ENCODE measurements around the gene KIF18B.

KIF18B gene

GRCh38 chr17:44919885-44920564, 27.5 kb downstream of the KIF18B start:
- no peaks in the 10 kb centered on the region for H3K9me3 Mint-ChIP-seq
- peaks cover 71% of the 10 kb centered on the region for H3K27me3 Mint-ChIP-seq
- peak; percentile 90 for ATAC-seq
- H3K36me3 Mint-ChIP-seq, result no peaks in the 10 kb centered on the region
- peak overlapping the region; percentile 32 for H3K27ac Mint-ChIP-seq
- peaks cover 22% of the 10 kb centered on the region for H3K4me1 Mint-ChIP-seq
- H3K4me3 Mint-ChIP-seq, result no peak overlapping the region

GRCh38 chr17:44919411-44919810, 28.2 kb downstream of the KIF18B start:
- Mint-ChIP-seq H3K4me3 (no peak overlapping the region), H3K27me3 (peaks cover 77% of the 10 kb centered on the region), H3K4me1 (peaks cover 22% of the 10 kb centered on the region), H3K9me3 (no peaks in the 10 kb centered on the region), H3K36me3 (no peaks in the 10 kb centered on the region), H3K27ac (peak overlapping the region; percentile 32)
- ATAC-seq, result no peak

- H3K27me3 Mint-ChIP-seq, result peaks cover 77% of the 10 kb centered on the region
- no peak overlapping the region for H3K27ac Mint-ChIP-seq
- H3K36me3 Mint-ChIP-seq, result no peaks in the 10 kb centered on the region
- H3K4me3 Mint-ChIP-seq, result no peak overlapping the region
- H3K4me1 Mint-ChIP-seq, result peaks cover 28% of the 10 kb centered on the region
- no peak for ATAC-seq
- no peaks in the 10 kb centered on the region for H3K9me3 Mint-ChIP-seq
Observed at GRCh38 chr17:44918006-44918405, 29.6 kb downstream of the KIF18B start.

GRCh38 chr17:44917456-44917855, 30.1 kb downstream of the KIF18B start:
- ATAC-seq, result no peak
- peaks cover 28% of the 10 kb centered on the region for H3K4me1 Mint-ChIP-seq
- H3K27me3 Mint-ChIP-seq, result peaks cover 77% of the 10 kb centered on the region
- no peaks in the 10 kb centered on the region for H3K9me3 Mint-ChIP-seq
- no peak overlapping the region for H3K4me3 Mint-ChIP-seq
- no peaks in the 10 kb centered on the region for H3K36me3 Mint-ChIP-seq
- H3K27ac Mint-ChIP-seq, result no peak overlapping the region

- Mint-ChIP-seq H3K27ac (no peak overlapping the region), H3K27me3 (peaks cover 77% of the 10 kb centered on the region), H3K4me3 (no peak overlapping the region), H3K36me3 (no peaks in the 10 kb centered on the region), H3K9me3 (no peaks in the 10 kb centered on the region), H3K4me1 (peaks cover 28% of the 10 kb centered on the region)
- ATAC-seq, result no peak
Observed at GRCh38 chr17:44916781-44917241, 30.8 kb downstream of the KIF18B start.

GRCh38 chr17:44915862-44916780, 31.5 kb downstream of the KIF18B start:
- peaks cover 76% of the 10 kb centered on the region for H3K27me3 Mint-ChIP-seq
- H3K36me3 Mint-ChIP-seq, result no peaks in the 10 kb centered on the region
- ATAC-seq, result no peak
- H3K27ac Mint-ChIP-seq, result no peak overlapping the region
- peaks cover 24% of the 10 kb centered on the region for H3K4me1 Mint-ChIP-seq
- H3K9me3 Mint-ChIP-seq, result no peaks in the 10 kb centered on the region
- H3K4me3 Mint-ChIP-seq, result no peak overlapping the region

- Mint-ChIP-seq H3K36me3 (no peaks in the 10 kb centered on the region), H3K27me3 (peaks cover 76% of the 10 kb centered on the region), H3K4me3 (no peak within 1 kb of the TSS), H3K4me1 (peaks cover 24% of the 10 kb centered on the region), H3K9me3 (no peaks in the 10 kb centered on the region), H3K27ac (no peak within 1 kb of the TSS)
- no peak for ATAC-seq
Observed at GRCh38 chr17:44915321-44915726, 32.2 kb downstream of the KIF18B start, which contains the start of gene GFAP. Gene GFAP, minus strand, starts transcription at chr17:44915500. Its CDS starts 14 bp downstream, at chr17:44915486.

- Mint-ChIP-seq H3K9me3 (no peaks in the 10 kb centered on the region), H3K27me3 (peaks cover 75% of the 10 kb centered on the region), H3K36me3 (no peaks in the 10 kb centered on the region), H3K27ac (no peak overlapping the region), H3K4me1 (peaks cover 18% of the 10 kb centered on the region), H3K4me3 (no peak overlapping the region)
- no peak for ATAC-seq
Observed at GRCh38 chr17:44914698-44915271, 32.8 kb downstream of the KIF18B start.

GRCh38 chr17:44914148-44914547, 33.4 kb downstream of the KIF18B start:
- peaks cover 75% of the 10 kb centered on the region for H3K27me3 Mint-ChIP-seq
- no peaks in the 10 kb centered on the region for H3K36me3 Mint-ChIP-seq
- ATAC-seq, result no peak
- H3K9me3 Mint-ChIP-seq, result no peaks in the 10 kb centered on the region
- peaks cover 15% of the 10 kb centered on the region for H3K4me1 Mint-ChIP-seq
- no peak overlapping the region for H3K27ac Mint-ChIP-seq
- no peak overlapping the region for H3K4me3 Mint-ChIP-seq

GRCh38 chr17:44913676-44914075, 33.9 kb downstream of the KIF18B start:
- ATAC-seq, result no peak
- peaks cover 15% of the 10 kb centered on the region for H3K4me1 Mint-ChIP-seq
- H3K4me3 Mint-ChIP-seq, result no peak overlapping the region
- H3K9me3 Mint-ChIP-seq, result no peaks in the 10 kb centered on the region
- peaks cover 79% of the 10 kb centered on the region for H3K27me3 Mint-ChIP-seq
- H3K36me3 Mint-ChIP-seq, result no peaks in the 10 kb centered on the region
- H3K27ac Mint-ChIP-seq, result no peak overlapping the region

- Mint-ChIP-seq H3K4me3 (no peak overlapping the region), H3K36me3 (no peaks in the 10 kb centered on the region), H3K27ac (no peak overlapping the region), H3K9me3 (no peaks in the 10 kb centered on the region), H3K4me1 (peaks cover 15% of the 10 kb centered on the region), H3K27me3 (peaks cover 87% of the 10 kb centered on the region)
- ATAC-seq, result no peak
Observed at GRCh38 chr17:44912763-44913544, 34.6 kb downstream of the KIF18B start.

- Mint-ChIP-seq H3K4me1 (peaks cover 15% of the 10 kb centered on the region), H3K9me3 (no peaks in the 10 kb centered on the region)
Observed at GRCh38 chr17:44911133-44912001, 36.2 kb downstream of the KIF18B start.

GRCh38 chr17:44910231-44911106, 37.1 kb downstream of the KIF18B start:
- no peaks in the 10 kb centered on the region for H3K36me3 Mint-ChIP-seq

More at GRCh38 chr17:44911133-44912001, 36.2 kb downstream of the KIF18B start:
- ATAC-seq, result peak; percentile 65
- H3K27me3 Mint-ChIP-seq, result peaks cover 78% of the 10 kb centered on the region
- no peaks in the 10 kb centered on the region for H3K36me3 Mint-ChIP-seq
- no peak overlapping the region for H3K27ac Mint-ChIP-seq
- H3K4me3 Mint-ChIP-seq, result peak overlapping the region; percentile 61

More at GRCh38 chr17:44910231-44911106, 37.1 kb downstream of the KIF18B start:
- Mint-ChIP-seq H3K27ac (no peak overlapping the region), H3K4me3 (no peak overlapping the region), H3K27me3 (peaks cover 78% of the 10 kb centered on the region), H3K4me1 (peaks cover 15% of the 10 kb centered on the region), H3K9me3 (no peaks in the 10 kb centered on the region)
- no peak for ATAC-seq
